ENCODE measurements around the gene ZNF438.

The ZNF438 gene

DNA sequence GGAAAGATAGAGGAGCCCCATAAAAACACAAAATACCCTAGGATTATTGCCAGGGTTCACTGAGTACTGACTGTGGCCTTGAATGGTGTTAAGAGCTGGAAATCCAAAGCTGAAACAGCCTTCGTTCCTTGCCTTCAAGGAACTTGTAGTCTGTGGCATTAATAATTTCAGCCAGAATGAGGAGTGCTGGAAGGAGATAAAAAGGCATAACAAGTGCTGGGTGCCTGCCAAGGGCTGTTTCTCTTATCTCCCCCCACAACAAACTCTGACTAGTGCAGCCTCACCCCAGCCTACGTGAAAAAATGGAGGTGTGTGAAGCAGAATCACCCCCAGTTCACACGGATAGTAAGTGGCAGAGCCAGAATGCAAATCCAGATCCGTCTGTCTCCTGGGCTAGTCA, 203.0 kb downstream of the ZNF438 start:
- no peak for DNase-seq (ENCODE audit: extremely low read depth, low read depth)
- TF ChIP-seq, protein P1, sequence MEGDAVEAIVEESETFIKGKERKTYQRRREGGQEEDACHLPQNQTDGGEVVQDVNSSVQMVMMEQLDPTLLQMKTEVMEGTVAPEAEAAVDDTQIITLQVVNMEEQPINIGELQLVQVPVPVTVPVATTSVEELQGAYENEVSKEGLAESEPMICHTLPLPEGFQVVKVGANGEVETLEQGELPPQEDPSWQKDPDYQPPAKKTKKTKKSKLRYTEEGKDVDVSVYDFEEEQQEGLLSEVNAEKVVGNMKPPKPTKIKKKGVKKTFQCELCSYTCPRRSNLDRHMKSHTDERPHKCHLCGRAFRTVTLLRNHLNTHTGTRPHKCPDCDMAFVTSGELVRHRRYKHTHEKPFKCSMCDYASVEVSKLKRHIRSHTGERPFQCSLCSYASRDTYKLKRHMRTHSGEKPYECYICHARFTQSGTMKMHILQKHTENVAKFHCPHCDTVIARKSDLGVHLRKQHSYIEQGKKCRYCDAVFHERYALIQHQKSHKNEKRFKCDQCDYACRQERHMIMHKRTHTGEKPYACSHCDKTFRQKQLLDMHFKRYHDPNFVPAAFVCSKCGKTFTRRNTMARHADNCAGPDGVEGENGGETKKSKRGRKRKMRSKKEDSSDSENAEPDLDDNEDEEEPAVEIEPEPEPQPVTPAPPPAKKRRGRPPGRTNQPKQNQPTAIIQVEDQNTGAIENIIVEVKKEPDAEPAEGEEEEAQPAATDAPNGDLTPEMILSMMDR (IDR thresholded peaks at IDR 0.05; ENCODE audit: low read depth, low read length), result no peak

DNA sequence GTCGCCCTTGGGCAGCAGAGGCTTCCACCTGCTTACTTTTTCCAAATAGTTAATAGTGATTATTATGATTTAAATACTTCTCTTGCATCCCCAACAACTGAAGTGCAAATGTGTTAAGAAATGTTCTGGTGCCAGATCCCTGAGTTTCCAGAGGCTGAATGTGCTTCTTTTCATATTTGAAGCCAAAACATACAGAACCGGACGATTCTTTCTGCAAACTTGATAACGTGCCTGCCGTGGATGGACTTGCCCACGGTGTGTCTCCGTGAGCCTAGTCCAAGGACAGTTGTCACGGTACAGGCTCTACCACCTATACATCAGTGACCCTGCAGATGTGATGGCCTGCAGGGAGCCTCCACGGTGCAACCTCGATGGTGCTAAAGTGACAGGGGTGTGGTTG, 203.5 kb downstream of the ZNF438 start:
- TF ChIP-seq, protein P1 (IDR thresholded peaks at IDR 0.05; ENCODE audit: low read depth, low read length), result no peak
- no peak for DNase-seq (ENCODE audit: extremely low read depth, low read depth)

DNA sequence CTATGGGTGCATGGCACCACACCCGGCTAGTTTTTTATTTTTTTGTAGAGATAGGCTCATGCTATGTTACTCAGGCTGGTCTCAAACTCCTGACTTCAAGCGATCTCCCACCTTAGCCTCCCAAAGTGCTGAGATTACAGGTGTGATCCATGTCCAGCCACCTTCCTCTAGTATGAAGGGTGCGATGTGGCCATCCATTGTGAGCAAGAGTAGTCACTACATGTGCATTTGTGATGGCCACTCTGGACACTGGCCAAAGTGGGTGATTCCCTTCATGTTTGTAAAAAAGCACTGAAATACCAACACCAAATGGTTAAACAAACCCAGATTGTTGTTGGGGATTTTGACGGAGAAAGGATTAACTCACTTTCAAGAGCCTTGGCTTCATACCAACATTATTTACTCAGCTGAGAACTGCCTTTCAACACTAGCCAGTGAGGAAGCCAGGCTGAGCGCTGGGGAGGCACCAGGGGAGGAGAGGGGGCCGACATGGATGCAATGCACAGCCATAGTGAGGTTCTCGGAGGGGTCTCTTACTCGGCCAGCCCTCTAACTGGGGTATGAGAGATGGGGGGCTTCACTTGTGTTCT, 204.0 kb downstream of the ZNF438 start:
- no peak for DNase-seq (ENCODE audit: extremely low read depth, low read depth)
- TF ChIP-seq, protein P1 (IDR thresholded peaks at IDR 0.05; ENCODE audit: low read depth, low read length), result no peak

DNA sequence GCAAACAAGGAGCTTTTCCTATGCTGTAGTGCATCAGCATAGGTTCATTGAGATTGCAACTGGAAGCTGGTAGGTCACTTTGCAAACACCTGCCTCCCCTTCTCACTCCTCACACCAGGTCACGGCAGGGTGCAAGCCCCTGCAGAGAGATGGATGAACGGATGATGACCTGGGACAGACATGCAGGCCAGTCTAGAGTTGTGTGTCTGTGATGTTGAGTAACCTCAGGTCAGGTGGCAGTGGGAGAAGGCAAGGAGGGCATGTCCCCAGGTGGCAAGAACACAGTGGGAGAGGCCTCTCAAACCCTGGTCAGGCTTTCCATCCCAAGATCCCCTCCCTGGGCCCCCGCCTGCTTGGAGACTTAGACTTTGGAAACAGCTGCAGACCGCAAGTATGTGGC, 205.0 kb downstream of the ZNF438 start:
- DNase-seq (ENCODE audit: extremely low read depth, low read depth), result no peak
- TF ChIP-seq, protein P1 (IDR thresholded peaks at IDR 0.05; ENCODE audit: low read depth, low read length), result no peak

DNA sequence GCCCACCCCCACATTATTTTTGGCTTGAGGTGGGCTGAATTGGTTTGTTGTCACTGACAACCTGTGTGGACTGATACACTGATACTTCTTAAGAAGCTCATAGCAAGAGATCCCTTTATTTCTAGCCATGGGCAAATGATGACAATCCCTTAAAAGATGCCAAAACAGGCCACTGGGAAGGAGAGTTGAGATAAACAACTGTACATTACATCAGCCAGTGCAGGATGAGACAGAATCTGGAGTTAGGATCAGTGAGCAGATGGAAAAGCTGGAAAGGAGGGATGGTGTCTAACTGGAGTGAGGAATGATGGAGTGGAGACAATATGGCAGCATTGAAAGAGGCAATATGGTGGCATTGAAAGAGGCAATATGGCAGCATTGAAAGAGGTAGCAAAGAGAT, 206.2 kb downstream of the ZNF438 start:
- TF ChIP-seq, protein P1 (IDR thresholded peaks at IDR 0.05; ENCODE audit: low read depth, low read length), result no peak
- no peak for DNase-seq (ENCODE audit: extremely low read depth, low read depth)

DNA sequence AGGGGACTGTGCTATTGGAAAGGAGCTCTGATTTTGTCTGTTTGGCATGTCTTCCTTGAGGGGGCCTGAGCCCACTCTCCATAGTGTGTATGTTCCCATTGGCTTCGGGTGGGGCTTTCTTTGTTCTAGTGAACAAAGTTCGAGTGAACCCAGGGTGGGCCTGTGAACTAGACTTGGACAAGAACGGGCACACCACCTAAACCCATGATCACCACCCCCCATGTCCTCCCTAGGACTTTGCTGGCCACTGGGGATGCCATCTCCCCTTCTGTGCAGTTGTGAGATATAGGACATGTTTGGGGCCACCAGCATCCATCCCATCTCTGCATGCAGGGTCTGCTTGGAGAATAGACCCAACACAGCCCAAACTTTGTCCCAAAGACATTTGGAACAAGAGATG, 206.6 kb downstream of the ZNF438 start:
- no peak for DNase-seq (ENCODE audit: extremely low read depth, low read depth)
- TF ChIP-seq, protein P1 (IDR thresholded peaks at IDR 0.05; ENCODE audit: low read depth, low read length), result no peak

DNA sequence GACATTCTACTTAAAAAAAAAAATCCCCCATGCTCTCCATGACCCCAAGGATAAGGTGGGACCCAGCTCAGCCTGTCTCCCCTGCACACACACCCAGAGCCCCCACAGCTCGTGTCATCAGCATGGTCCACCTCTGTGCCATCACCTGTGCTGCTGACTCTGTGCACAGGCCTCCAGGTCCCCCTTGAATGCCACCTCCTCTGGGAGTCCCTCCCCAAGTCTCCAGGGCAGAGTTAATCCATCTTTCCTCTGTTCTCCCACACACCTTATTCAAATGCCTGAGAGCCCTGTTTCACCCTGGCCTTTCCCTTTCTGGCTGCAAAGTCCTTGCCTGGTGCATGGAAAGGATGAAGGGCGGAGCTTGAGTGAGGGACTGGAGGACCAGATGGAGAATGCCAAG, 208.0 kb downstream of the ZNF438 start:
- TF ChIP-seq, protein P1 (IDR thresholded peaks at IDR 0.05; ENCODE audit: low read depth, low read length), result no peak
- no peak for DNase-seq (ENCODE audit: extremely low read depth, low read depth)
